Brain pericyte (primary cell): ENCODE results near the gene RAB34.

ENCODE experiments used
- DNase-seq: peaks from one replicate; pipeline ENCODE4 v3.0.0-alpha.2; 2012; ENCODE audit warnings: low read depth, low spot score

RAB34 gene

GRCh38 chr17:28684963-28685362, 32.7 kb downstream of the RAB34 start:
- no peak for DNase-seq

GRCh38 chr17:28682655-28683054, 35.0 kb downstream of the RAB34 start:
- DNase-seq: no peak

- no peak for DNase-seq
These were observed 41.7 kb downstream of the RAB34 start for GRCh38 chr17:28675980-28676379.

GRCh38 chr17:28675490-28675889, 42.2 kb downstream of the RAB34 start:
- no peak for DNase-seq

- DNase-seq: no peak
These were observed 47.8 kb downstream of the RAB34 start for GRCh38 chr17:28669918-28670317.

- no peak for DNase-seq
These were observed 49.8 kb downstream of the RAB34 start for GRCh38 chr17:28667870-28668269.

- no peak for DNase-seq
These were observed 51.7 kb downstream of the RAB34 start for GRCh38 chr17:28665994-28666393.
